HG03354 (cell line): ENCODE measurements around the gene EEF1AKMT4.
A peak's percentile ranks its signal among the peaks of the same experiment; 100 is the strongest.

Experiments
- ATAC-seq: cut with Tn5 transposase; IDR thresholded peaks from one replicate; pipeline ENCODE4 v1.9.1; 2021; ENCODE audit warnings: mild to moderate bottlenecking; ENCODE audit not compliant: unreplicated experiment, poor library complexity, severe bottlenecking

EEF1AKMT4 gene

GRCh38 chr3:184249412-184250166, at the start of gene EEF1AKMT4:
Gene EEF1AKMT4 (plus strand): TSS chr3:184249672. CDS start chr3:184249695, 23 bp downstream.
- peak; percentile 91 for ATAC-seq

- no peak for ATAC-seq
Observed at GRCh38 chr3:184200825-184201224, 48.6 kb upstream of the EEF1AKMT4 start.

GRCh38 chr3:184203526-184203925, 45.9 kb upstream of the EEF1AKMT4 start:
- no peak for ATAC-seq

- ATAC-seq = no peak
Observed at GRCh38 chr3:184209146-184209923, 40.1 kb upstream of the EEF1AKMT4 start.

- ATAC-seq = no peak
Observed at GRCh38 chr3:184211297-184211696, 38.2 kb upstream of the EEF1AKMT4 start.

GRCh38 chr3:184211718-184212117, 37.8 kb upstream of the EEF1AKMT4 start:
- no peak for ATAC-seq

GRCh38 chr3:184218814-184219213, 30.7 kb upstream of the EEF1AKMT4 start:
- no peak for ATAC-seq

- no peak for ATAC-seq
Observed at GRCh38 chr3:184222521-184222920, 27.0 kb upstream of the EEF1AKMT4 start.

- ATAC-seq = no peak
Observed at GRCh38 chr3:184223946-184224345, 25.5 kb upstream of the EEF1AKMT4 start.

- ATAC-seq = no peak
Observed at GRCh38 chr3:184227481-184227935, 22.0 kb upstream of the EEF1AKMT4 start.

- no peak for ATAC-seq
Observed at GRCh38 chr3:184228376-184229137, 20.9 kb upstream of the EEF1AKMT4 start.

GRCh38 chr3:184229394-184230080, 19.9 kb upstream of the EEF1AKMT4 start, which contains the start of gene VWA5B2:
Gene VWA5B2 (plus strand): TSS chr3:184229585. CDS start chr3:184230529, 944 bp downstream.
- ATAC-seq = peak; percentile 86

GRCh38 chr3:184230081-184230602, 19.3 kb upstream of the EEF1AKMT4 start:
- ATAC-seq = no peak

- ATAC-seq = no peak
Observed at GRCh38 chr3:184230603-184231528, 18.6 kb upstream of the EEF1AKMT4 start.

GRCh38 chr3:184231671-184232070, 17.8 kb upstream of the EEF1AKMT4 start:
- no peak for ATAC-seq

GRCh38 chr3:184233127-184233843, 16.2 kb upstream of the EEF1AKMT4 start:
- no peak for ATAC-seq

GRCh38 chr3:184234224-184234623, 15.2 kb upstream of the EEF1AKMT4 start:
- no peak for ATAC-seq
